Activated CD8-positive, alpha-beta memory T cell treated with anti-CD3 and anti-CD28 coated beads for 4 hours (primary cell): ENCODE data around the gene BLNK.

Source experiments
- DNase-seq, 2 donors: peaks; one replicate each; pipeline ENCODE4 v3.0.0-alpha.2; 2020; ENCODE audit warnings: low read depth in 2 of 2

BLNK gene

DNA sequence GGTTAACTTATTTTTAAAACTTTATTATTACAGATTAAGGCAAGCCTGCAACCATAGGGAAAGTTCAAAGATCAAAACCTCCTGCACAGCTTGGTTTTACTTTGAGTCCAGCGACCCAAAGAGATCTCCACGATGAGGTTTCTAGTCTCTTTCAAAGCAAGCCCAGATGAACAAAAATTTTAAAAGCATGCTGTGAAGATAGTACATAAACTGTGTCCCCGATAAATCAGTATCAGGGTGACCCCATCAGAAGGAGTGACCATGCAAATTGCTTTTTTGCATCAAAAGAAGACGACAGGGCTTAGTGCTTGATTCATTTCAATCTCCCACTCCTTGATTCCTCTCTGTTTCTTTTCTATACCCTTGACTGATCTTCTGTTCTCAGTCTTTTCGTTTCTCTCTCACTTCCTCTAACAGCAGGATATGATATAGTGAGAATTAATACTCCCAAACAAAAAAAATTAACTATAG, 16.8 kb upstream of the BLNK start:
- DNase-seq = no peak

DNA sequence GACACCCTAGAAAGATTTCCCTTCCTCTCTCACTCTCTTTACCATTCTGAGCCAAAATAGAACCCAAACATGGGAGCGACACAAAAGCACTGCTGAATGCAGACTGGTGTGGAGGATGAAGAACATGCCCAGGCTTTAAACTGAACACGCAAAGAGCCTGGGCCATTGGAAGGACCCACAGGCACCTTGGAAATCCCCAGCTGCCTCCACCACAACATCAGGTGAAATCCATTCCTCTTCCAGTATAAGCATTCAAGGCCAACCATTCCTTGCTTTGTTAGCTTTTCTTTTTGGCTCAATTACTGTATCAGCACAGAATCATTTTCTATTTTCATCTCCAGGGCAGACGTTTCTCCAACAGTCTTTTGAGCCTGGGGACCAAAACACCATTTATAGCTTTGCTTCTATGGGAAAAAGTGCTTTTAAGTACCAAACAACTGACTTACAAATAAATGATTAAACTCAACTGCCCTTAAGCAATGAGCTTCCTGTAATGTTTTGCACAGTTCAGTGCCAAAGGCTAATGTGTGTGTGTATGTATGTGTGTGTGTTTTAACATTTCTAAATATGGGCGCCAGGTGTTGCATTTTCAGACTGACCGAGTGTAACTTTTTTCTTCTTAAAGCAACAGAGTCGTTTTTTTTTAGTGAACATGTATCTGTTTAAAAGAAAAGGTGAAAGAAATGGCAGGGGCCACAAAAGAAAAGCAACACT, 16.2 kb upstream of the BLNK start:
- no peak for DNase-seq

GRCh38 chr10:96285331-96285752, 14.0 kb upstream of the BLNK start:
- no peak for DNase-seq

GRCh38 chr10:96283756-96284155, 12.4 kb upstream of the BLNK start:
- no peak for DNase-seq

DNA sequence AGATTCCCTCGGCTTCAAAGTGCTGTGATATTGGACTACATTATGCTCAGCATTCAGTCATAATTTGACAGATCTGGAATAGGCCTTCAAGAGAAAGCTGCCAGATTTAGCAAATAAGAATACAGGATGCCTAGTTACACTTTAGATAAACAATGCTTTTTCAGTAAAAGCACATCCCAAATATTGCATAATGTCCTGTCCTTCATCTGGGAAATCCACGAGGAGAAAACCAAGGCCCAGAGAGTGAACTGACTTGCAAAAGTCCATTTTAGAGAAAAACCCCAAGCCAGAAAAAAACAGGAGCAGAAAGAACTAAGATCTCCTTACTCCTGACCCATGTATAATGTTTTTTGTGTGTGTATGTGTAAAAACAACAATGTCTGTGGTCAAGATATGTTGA, 12.0 kb upstream of the BLNK start:
- DNase-seq = no peak

- no peak for DNase-seq
Measured at GRCh38 chr10:96281444-96282029, 10.2 kb upstream of the BLNK start.

DNA sequence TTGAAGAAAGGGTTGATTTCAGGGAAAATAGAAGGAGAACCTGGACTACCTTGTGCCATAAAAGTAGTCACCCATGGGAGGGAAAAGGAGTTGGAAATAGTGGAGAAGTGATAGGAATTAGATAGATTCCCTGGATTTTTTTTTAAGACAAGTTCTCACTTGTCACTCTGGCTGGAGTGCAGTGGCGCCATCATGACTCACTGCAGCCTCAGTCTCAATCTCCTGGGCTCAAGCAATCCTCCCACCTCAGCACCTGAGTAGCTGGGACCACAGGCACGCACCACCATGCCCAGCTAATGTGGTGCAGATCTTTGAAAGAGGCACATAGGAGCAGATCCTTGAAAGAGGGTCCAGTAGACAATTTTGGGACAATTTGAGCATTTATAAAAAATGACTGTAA, 9.5 kb upstream of the BLNK start:
- DNase-seq = no peak

DNA sequence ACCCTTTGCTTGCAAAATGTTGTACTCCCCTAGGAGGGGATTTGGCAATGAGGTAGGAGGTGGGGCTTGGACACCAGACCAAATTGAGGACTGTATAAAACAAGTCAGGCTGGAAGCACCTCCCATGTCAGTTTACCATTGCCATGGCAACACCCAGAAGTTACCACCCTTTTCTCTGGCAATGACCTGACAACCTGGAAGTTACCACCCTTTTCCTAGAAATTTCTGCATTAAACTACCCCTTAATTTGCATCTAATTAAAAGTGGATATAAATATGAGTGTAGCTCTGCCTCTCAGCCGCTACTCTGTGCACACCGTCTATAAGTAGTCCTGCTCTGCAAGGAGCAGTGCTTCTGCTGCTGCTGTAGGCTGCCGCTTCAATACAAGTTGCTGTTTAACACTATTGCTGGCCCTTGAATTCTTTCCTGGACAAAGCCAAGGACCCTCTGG, 7.8 kb upstream of the BLNK start:
- no peak for DNase-seq

DNA sequence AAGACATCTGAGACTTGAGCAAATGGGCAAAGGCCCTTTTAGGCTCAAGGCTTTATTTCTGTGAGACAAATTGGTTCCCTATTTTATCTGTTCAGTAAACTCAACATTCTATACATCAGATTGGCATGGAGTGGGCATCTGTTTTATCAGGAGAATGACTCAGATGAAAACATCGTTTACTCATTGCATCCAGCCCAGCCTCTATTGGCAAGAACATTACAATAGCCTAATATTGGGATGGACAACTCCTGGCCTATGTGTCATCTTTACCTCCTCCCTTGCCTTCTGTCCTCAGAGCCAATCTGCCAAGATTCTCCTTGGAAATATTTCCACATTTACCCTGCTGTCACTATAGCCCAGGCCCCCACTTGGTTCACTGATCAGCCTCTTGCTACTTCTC, 5.5 kb upstream of the BLNK start:
- DNase-seq = no peak

- no peak for DNase-seq
Measured at GRCh38 chr10:96276426-96276825, 5.1 kb upstream of the BLNK start.

- no peak for DNase-seq
Measured at GRCh38 chr10:96275685-96276418, 4.5 kb upstream of the BLNK start.

DNA sequence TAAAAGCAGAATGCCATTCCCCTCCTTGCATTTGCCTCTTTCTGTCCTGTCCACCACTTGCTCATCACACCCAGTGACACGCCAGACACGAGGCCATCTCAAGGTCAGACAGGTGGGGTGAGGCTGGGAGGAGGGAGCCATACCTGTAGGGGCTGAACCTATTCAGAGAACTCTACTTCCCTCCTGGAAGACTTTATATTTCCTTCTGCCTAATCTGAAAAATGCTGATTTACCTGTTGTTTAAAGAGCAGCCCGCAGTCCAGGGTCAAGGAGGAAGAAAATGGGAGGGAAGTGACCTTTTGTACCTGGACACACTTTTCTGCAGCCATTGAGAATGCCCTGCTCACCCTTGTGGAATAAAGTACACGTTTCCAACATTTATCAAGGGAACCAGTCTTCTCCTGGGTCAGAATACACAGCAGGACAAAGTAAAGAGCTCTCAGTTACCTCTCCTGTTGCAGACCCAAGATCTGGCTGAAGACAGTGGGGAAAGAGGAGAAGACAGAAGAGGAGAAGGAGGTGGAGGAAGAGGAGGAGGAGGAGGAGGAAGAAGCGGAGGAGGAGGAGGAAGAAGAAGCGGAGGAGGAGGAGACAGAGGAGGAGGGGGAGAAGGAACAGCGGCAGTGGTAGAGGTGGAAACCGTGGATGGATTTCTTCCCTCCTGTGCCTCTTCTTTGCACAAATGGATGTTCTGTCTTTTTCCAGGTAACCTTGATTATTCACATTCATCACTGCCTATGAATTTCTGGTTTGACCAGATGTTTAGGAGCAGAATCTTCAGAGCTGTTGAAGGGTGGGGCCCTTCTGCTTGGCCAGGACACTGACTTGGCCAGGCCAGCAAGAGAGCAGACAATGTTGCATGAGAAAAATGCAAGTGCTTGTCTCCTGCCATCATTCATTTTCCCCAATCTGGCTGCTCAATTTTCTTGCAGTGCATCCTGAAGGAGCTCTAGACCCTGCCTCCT, 1.2 kb upstream of the BLNK start:
- DNase-seq = no peak

DNA sequence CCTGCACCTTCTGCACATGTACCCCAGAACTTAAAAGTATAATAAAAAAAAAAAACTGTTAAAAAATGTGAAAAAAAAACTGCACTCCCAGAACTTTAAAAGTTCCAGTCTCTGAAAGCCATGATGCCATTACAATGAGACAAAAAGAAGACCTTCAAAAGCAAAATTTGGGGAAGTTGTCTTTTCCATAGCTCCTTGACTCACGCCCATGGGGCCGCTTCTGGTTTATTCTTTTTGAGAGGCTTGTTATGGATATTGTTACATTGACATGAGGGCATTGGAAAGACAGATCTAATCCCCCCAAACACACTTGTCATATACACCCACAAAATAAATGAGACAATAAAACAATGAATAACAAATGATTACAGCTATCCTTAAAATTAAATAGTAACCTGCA, 798 bp downstream of the BLNK start:
- no peak for DNase-seq

DNA sequence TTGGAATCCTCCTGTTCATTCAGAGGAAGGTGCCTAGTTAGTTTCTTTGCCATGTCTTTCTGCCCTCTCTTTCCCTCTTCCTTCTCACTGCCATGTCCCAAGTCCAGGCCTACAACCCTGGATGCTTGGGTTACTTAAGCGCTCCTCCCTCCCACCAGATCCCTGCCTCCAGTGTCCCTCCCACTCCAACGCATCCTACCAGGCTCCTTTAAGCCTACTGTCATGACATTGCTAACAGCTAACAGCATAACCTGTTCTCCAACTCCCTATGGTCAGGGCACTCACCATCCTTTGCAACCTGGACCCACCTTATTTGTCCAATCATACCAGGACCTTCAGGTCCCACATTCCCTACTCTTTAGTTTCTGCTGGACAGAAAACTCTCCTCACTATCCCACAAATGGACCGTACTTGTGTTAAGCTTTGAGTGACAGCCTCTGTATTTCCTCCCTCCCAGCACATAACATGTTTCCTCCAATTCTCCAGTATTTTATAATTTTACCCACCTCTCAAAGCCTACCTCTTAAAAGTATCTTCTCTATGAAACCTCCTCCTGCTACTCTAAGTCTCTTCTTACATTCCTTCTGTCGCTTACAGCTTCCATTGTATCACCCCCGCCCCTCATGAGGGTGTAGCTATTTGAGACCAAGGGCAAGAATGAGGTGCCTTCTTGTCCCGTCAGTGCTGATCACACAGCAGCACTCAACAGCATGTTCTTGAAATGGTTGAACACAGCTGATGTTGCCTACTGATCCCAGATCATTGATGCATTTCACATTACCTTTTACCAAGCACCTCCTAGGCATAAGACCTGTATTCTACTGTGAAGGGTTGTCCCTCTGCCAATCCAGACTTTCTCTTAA, 1.7 kb downstream of the BLNK start:
- no peak for DNase-seq

DNA sequence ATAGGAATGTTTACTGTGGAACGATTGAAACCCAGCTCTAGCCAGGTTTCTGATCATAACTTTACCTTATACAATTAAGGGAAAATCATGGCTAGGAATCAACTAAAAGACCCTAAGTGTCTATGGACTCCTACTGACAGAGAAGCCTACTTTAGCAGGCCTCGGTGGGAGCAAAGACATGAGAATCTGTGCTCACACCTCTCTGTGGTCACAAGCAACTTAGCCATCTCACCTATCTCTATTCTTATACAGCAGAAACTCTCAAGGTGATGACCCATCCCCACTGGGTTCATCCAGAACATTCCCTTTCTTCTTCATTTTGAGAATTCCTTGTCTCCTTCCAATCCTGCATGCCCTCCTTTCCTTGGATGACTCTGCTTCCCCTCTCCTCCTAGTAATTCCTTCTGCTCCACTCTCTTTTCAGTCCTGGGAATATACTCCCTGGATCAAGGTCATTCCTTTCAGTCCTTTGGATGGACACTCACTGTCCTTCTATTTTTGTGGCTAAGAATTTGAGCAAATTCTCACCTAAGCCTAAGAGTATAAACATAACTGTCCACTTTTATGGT, 2.9 kb downstream of the BLNK start:
- DNase-seq = no peak

DNA sequence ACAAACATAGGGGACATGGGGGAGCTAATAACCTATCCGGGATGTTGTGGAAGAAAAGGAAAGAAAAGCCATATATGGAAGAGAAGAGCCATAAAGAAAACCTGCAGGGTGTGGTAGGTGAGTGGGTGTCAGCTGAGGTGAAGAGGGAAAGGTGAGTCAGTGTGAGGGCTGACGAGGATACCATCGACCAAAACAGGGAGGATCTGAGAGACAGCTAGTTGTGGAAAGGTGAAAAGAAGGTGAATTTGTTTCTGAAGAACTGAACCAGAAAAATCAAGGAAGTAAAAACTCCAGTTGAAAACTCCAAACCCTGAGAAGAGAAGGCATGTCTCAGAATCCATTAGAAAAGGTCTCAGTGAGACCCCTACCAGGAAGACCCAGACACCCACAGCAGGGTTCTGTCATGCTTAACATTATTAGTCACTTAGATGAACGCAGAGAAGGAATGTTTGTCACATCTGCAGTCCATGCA, 4.1 kb downstream of the BLNK start:
- no peak for DNase-seq

DNA sequence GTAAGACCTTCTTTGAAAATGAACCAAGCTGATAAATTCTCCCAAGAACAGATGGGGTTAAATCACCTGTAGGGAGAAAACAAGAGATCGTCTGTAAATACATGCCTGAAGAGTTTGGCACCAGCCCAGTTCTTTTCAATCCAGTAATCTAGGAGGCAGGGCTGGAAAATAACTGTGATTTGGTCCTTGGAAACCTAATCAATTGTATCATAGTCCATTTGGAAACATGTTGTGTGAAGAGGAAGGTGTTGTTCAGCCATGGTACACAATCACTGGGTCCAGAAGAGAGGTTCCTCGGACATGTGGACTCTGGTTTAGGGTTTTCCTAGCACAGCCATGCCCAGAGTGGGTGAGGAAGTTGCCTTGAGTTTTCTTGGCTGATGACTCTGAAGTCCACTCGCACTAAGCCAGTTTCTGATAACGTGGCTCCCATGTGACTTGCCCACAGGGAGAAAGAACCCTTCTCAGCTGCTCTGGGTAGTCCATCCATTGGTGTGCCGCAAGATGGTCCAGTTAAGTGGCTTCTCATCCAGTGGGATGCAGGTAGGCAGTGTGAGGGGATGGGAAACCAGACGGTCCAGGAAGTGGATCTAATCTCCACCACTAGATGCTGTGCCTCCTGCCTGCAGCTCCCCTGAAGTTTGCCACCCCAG, 5.1 kb downstream of the BLNK start:
- DNase-seq = no peak

GRCh38 chr10:96264938-96265337, 6.4 kb downstream of the BLNK start:
- DNase-seq = no peak

DNA sequence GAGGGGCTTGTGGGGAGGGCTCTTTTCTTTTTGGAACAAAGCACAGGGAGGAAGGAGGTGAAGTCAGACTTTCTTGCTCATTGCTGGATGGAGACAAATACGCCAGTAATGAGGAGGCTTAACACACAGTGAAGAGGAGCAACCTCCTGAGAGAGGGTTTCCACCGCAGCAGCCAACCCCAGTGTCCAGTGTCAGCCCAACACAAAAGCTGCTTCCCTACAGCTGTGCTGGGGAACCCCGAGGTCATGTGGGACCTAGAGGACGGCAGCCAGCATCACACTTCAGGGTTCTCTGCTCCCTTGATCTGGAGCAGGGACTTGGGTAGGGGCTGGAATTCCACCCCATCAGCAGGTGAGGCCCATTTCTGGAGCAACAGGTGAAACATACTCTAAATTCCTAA, 7.7 kb downstream of the BLNK start:
- no peak for DNase-seq

DNA sequence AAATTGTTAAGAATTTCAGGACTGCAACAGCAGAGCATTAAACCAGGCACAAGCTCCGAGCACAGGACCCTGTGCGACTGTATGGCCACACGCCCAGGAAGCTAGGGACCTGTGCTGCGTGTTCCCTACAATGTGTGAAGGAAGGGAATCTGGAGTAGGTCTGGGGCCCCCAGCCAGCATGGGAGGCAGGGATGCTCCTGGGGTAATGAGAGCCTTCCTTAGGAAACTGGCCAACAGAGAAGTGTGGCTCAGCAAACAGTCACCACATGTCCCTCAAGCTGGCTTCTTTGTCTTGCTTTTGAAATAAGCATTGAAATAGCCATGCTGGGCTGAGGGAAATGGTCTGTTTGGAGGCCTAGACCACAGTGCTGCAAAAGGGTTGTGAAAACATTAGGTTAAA, 8.2 kb downstream of the BLNK start:
- no peak for DNase-seq
